Mucosa of descending colon (tissue), 3 donors: ENCODE data around the gene CPED1. TPM values are rescaled to one million over a fixed set of nuclear protein-coding genes. Genes with fewer than 3 reads are reported as not detected.
"Not testable (repeated sequence)": the region's sequence is repeated elsewhere in the genome, so short reads cannot be mapped to it uniquely, and the experiment has no call there.

Experiments
- ATAC-seq: fragments of 200-7000 bp; cut with Tn5 transposase; one replicate; pipeline ENCODE4 v1.9.1; 2020; ENCODE audit warnings: mild to moderate bottlenecking, moderate library complexity
- DNase-seq, 3 donors: peaks; one replicate each; pipeline ENCODE4 v3.0.0-alpha.2; 2020
- H3K36me3 ChIP-seq: fragments of 200-600 bp; one replicate; pipeline ENCODE4 v1.8.0; 2021; ENCODE audit warnings: low read depth, mild to moderate bottlenecking
- H3K4me1 ChIP-seq: fragments of 200-600 bp; one replicate; pipeline ENCODE4 v1.8.0; 2021; ENCODE audit warnings: low read depth, mild to moderate bottlenecking
- H3K4me3 ChIP-seq: fragments of 200-600 bp; one replicate; pipeline ENCODE4 v1.8.0; 2021; ENCODE audit warnings: mild to moderate bottlenecking
- H3K9me3 ChIP-seq: fragments of 200-600 bp; one replicate; pipeline ENCODE4 v1.8.0; 2021; ENCODE audit warnings: mild to moderate bottlenecking
- CTCF ChIP-seq: fragments of 200-600 bp; IDR thresholded peaks from one replicate; pipeline ENCODE4 v1.8.0; 2022; ENCODE audit warnings: antibody characterized with exemption, mild to moderate bottlenecking
- intact Hi-C, 2 donors: fragments of 100-400 bp; cut with DNase I in 1 of 2; cut with micrococcal nuclease in 1 of 2; formaldehyde crosslinking; loops; one replicate each; pipeline versions ENCODE4 v1.11.0 to v1.11.1; 2022; cut with DNase I, micrococcal nuclease
- total RNA-seq, 3 donors: library from RNA; stranded (reverse); fragmentation: NEBNext Ultra II Directional in 2 of 3; extraction: Animal tissue kit (Norgen Biotek cat#: 25700) in 2 of 3; gene quantifications; one replicate each; pipeline versions ENCODE4 v1.2.1 to v1.2.4, GENCODE V29; 2021 to 2023
- donor health status: DM: no; HTN: no; CAD: no; lungs with moderate emphysema.
- donor health status: DM: no; HTN: no; CAD: no.
- donor health status: DM: no; HTN: yes; CAD: no.

Gene CPED1
- total RNA-seq, 3 donors from 2014 or later = 6.5 to 67.7 (median 8.8) TPM

- Histone ChIP-seq H3K36me3 (no peaks in the 10 kb centered on the region), H3K9me3 (no peaks in the 10 kb centered on the region), H3K4me3 (no peak overlapping the region), H3K4me1 (no peaks in the 10 kb centered on the region)
- intact Hi-C loops = no loop called here
- DNase-seq (no peak), ATAC-seq (no peak)
- no peak for TF ChIP-seq CTCF
Observed at GRCh38 chr7:121113288-121113687, 124.8 kb downstream of the CPED1 start.

GRCh38 chr7:121116396-121116795, 127.9 kb downstream of the CPED1 start:
- no peaks in the 10 kb centered on the region for H3K4me1 ChIP-seq
- ATAC-seq (no peak), DNase-seq (no peak)
- H3K36me3 ChIP-seq = no peaks in the 10 kb centered on the region
- H3K4me3 ChIP-seq = no peak overlapping the region
- no peak for TF ChIP-seq CTCF
- no peaks in the 10 kb centered on the region for H3K9me3 ChIP-seq
- intact Hi-C loops = no loop called here

GRCh38 chr7:121119047-121119446, 130.5 kb downstream of the CPED1 start:
- no peak for TF ChIP-seq CTCF
- ATAC-seq = no peak
- Histone ChIP-seq H3K9me3 (no peaks in the 10 kb centered on the region), H3K36me3 (no peaks in the 10 kb centered on the region), H3K4me1 (no peaks in the 10 kb centered on the region), H3K4me3 (no peak overlapping the region)
- intact Hi-C loops = no loop called here
- DNase-seq = no peak

GRCh38 chr7:121123032-121123431, 134.5 kb downstream of the CPED1 start:
- no peak for ATAC-seq
- TF ChIP-seq CTCF = no peak
- Histone ChIP-seq H3K4me1 (no peaks in the 10 kb centered on the region), H3K9me3 (no peaks in the 10 kb centered on the region), H3K36me3 (no peaks in the 10 kb centered on the region), H3K4me3 (no peak overlapping the region)
- DNase-seq = no peak
- intact Hi-C loops = no loop called here

GRCh38 chr7:121125454-121125853, 136.9 kb downstream of the CPED1 start:
- DNase-seq, ATAC-seq, H3K4me3 ChIP-seq, intact Hi-C loops, H3K9me3 ChIP-seq, H3K36me3 ChIP-seq, H3K4me1 ChIP-seq: not testable (repeated sequence)

GRCh38 chr7:121126201-121126600, 137.7 kb downstream of the CPED1 start:
- DNase-seq = no peak
- no peak overlapping the region for H3K4me3 ChIP-seq
- H3K4me1 ChIP-seq = no peaks in the 10 kb centered on the region
- no peaks in the 10 kb centered on the region for H3K36me3 ChIP-seq
- no peak for ATAC-seq
- intact Hi-C loops = no loop called here
- no peak for TF ChIP-seq CTCF
- no peaks in the 10 kb centered on the region for H3K9me3 ChIP-seq
